ENCODE measurements around the gene ALK.

ALK gene

DNA sequence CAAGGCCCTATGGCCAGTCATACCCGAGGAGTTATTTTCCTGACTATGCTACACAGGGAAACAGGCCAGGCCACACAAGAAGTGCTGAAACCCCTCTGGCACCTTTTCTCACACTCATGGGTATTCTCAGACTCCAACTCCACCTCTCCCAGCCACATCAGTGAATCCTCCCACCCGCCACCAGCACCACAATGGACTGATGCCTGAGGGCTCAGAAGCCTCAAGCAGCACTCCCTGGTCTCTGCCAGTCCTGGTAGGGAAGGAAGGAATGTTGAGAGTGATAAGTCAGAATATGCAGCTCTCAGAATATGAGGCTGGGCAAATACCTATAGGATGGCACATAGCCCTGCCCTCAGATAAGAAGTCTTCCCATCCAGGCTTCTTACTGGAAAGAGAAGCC is 391.1 kb downstream of the ALK start:
- DNase-seq, result no peak
- intact Hi-C loops (cut with DNase I), result no loop called here

DNA sequence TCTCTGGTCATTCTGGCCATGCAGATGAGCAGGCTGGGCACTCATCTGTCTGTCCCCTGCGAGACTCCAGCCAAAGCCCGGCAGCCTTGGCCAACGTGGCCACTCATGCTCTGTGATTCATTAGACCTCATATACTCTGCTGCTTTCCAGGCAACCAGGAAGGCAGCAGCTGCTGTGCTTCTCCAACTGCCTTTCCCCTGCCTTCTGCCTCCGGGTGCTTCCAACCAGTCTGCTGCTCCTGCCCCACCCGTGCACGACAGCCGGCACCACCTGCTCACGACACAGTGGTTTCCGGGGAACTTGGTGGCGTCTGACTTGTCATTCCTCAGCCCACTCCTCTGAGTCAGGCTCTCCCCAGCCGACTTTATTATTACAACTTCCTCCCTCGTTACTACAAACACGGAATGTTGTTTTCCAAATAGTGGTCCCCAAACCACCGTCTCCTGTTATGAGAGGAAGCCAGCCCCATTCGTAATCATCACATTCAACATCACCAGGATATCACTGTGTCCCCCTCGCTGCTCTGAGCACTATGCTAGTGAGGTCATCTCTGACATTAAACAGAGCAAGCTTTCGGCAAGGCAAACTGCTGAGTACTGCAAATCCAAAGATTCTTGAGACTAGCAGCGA is 392.4 kb downstream of the ALK start:
- peak; percentile 19 to 91 (median 68) for DNase-seq
- intact Hi-C loops (cut with DNase I), result no loop called here

DNA sequence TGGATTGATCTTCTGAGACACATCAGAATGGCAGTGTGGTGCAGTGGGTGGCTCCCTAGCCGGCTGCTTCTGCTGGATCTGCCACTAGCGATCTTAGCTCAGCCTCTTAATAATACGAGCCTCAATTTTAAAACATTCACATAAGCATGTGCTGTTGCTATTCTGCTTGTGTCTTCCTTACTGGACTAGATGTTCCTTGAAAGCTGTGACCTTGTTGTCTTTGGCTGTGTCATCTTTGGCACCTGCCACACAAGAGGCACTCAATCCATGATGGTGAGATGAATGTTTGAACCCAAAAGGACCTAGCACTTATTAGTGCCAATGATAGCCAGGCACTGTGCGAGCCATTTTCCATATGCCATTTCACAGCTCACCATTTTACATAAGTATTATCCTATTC is 393.0 kb downstream of the ALK start:
- intact Hi-C loops (cut with DNase I), result no loop called here

GRCh38 chr2:29527947-29528346 is 393.4 kb downstream of the ALK start:
- no peak for DNase-seq
- intact Hi-C loops (cut with DNase I), result no loop called here

More for the DNA sequence above, 393.0 kb downstream of the ALK start:
- no peak for DNase-seq

DNA sequence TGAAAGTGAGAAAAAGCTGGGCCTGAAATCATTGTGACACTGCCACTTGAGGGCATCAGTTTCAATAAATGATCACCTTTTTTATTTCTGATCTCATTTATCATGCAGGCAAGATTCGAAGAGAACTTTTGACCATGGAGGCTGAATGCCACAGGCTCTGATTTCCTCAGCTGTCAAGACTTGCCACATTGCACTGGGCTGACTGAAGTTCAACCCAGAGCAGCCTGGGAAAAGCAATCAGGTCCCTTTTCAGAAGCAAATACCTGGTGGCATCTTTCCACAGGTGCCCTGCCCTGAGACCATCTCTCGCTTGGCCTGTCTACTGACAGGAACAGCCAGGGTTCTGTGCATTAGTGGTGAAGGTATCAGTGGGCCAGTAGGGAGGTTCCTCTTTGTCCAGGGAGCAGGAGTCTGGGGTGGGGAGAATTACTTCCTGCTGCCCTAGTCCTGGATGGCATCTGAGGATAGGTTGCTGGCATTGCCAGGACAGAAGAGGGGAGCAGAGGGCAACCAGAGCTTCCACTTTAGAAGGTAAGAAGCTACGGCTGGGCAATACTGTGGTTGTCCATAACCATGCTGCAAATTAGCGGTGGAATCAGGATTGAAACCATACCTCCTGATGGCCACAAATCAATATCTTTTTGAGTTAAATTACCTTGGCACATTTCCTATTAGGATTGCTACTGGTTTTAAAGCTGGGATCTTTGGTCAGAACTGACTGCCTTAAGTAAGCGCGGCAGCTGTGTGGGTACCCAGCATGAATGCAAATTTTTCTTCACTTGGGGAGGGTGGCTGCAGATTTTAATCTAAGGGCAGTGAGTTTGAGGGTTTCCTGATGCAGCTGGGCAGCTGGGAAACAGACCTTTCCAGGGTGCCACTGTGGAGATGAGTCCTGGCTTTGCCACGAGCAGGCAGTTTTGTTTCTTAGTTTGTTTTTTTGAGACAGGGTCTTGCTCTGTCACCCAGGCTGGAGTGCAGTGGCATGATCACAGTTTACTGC is 394.5 kb downstream of the ALK start:
- DNase-seq, result no peak
- intact Hi-C loops (cut with DNase I), result no loop called here

GRCh38 chr2:29525921-29526320 is 395.5 kb downstream of the ALK start:
- no peak for DNase-seq
- intact Hi-C loops (cut with DNase I), result no loop called here

DNA sequence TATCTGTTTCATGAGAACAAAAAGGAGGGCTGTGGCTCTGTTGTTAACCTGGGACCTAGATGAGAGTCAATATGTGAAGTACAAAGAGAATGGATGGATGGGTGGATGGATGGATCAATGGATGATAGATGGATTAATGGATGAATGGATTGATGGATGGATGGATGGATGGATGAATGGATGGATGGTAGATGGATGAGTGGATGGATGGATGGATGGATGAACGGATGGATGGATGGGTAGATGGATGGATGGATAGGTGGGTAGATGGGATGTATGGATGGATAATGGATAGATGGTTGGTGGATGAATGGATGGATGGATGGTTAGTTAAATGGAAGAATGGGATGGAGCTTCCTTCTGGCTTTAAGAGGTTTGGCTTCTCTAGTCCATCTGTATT is 396.7 kb downstream of the ALK start:
- intact Hi-C loops (cut with DNase I), result no loop called here
- DNase-seq, result no peak

- intact Hi-C loops (cut with DNase I), result no loop called here
- no peak for DNase-seq
These were observed 398.3 kb downstream of the ALK start for GRCh38 chr2:29522951-29523669.

- no peak for DNase-seq
- intact Hi-C loops (cut with DNase I), result no loop called here
These were observed 401.4 kb downstream of the ALK start for GRCh38 chr2:29520001-29520400.

DNA sequence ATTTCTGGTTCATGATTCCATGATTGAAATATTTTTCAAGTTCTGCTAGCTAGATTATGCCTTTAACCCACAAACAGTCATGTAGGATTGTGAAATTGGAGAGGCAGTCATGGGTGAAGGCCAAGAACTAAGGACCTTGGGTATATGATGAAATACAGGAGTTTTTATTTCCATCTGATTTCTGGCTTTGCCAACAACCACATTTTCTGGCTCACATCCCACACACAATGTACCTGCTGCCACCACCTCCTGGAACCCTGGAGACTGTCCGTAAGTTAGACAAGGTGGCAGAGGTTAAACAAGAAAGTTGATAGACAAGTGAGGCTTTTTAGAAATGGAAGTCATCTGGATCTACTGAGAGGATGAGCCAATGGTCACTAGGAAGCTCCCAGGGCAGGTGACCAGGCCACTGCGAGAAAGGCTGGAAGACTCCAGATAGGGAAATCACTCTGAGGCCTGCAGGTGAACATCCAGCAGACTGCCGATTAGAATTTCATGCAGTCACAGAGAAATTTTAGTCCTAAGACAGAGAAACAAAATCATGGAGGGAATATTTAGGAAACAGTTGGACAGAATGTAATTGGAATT is 402.0 kb downstream of the ALK start:
- DNase-seq, result no peak
- intact Hi-C loops (cut with DNase I), result no loop called here

DNA sequence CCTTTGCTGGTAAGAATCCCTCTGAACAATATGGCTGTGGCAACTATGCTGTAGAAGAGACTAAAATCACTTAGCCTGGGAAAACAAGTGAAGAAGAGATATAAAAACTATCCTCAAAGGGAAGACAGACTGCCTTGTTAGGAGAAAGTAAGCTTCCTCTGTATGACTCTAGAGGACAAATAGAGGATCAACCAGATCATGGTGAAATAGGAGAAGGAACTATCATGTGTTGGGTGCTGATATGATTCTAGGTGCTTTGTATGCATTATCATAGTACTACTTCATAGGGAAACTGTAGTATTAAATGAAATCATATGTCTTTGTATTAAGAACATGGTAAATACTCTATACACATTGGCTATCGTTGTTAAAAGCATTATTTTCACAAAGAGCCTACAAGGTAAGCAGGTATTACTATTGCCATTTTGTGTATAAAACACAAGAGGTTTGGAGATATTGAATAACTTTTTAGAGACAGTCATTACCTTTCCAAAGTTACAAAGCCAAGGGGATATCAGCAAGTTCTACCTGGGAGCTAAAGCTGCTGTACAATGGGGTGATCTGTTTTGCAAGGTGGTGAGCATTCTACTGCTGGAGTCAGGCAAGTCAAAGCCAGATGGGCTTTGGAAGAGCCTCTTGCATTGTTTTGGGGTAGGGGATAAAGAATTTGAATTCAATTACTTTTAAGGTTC is 402.6 kb downstream of the ALK start:
- intact Hi-C loops (cut with DNase I), result no loop called here
- DNase-seq, result no peak

- peak in 1 of 42 donors; percentile 38 for DNase-seq
- intact Hi-C loops (cut with DNase I), result no loop called here
These were observed 403.4 kb downstream of the ALK start for GRCh38 chr2:29518010-29518409.

DNA sequence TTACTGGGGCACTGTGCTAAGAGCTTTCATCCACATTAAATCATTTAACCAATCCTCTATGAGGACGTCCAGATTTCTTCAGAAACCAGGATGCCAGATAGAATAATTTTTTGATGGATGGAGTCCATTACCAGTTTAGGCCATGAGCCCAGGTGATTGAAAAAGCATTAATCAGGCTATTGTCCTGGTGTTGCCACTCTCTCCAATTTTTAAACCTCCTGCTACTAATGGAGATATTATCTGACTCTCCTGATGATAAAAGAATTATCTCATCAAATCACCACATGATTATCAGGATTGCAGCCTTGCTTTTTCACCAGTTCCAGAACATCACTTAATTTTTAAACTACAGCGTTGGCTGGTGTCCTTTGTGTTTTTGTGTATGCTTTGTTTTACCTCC is 404.0 kb downstream of the ALK start:
- no peak for DNase-seq
- intact Hi-C loops (cut with DNase I), result no loop called here

DNA sequence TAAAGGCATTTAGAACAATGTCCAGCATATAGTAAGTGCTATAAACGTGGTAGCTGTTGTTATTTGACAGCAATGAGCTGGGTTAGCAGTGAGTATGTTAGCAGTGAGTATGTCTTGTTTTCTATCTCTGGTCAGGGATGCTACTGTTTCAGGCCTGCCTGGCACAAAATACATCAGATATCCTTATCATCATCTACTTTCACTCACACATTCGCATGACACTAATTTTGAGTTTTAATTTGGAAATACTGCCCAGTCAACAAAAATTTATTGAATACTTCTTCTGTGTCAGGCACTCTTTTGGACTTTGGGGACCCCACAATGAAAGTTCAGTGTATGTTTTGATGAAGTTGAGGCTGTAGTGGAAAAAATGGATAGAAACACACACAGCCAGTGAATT is 404.6 kb downstream of the ALK start:
- DNase-seq, result no peak
- intact Hi-C loops (cut with DNase I), result no loop called here

- DNase-seq, result no peak
These were observed 411.5 kb downstream of the ALK start for GRCh38 chr2:29509878-29510277.

GRCh38 chr2:29509397-29509796 is 412.0 kb downstream of the ALK start:
- intact Hi-C loops (cut with DNase I), result no loop called here
- no peak for DNase-seq

More at GRCh38 chr2:29509878-29510277, 411.5 kb downstream of the ALK start:
- intact Hi-C loops (cut with DNase I), result no loop called here

DNA sequence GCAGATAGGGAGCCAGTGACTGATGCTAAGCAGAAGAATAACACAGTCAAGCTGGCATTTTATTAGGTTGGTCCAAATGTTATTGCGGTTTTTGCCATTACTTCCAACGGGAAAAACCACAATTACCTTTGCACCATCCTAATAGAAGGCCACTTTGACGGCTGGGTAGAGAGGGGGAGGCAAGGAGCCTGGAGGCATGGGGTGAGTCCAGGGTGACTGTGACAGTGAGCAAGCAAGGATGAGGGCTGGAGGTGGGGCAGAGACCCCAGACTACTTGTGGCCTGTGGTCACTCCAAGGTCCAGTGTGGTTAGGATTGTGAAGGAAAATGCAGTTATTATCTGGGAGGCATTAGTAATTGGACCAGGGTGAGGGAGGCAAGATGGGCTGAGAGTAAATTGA is 416.6 kb downstream of the ALK start:
- DNase-seq, result no peak
- intact Hi-C loops (cut with DNase I), result no loop called here

GRCh38 chr2:29502460-29502911 is 418.9 kb downstream of the ALK start:
- intact Hi-C loops (cut with DNase I), result no loop called here
- no peak for DNase-seq

DNA sequence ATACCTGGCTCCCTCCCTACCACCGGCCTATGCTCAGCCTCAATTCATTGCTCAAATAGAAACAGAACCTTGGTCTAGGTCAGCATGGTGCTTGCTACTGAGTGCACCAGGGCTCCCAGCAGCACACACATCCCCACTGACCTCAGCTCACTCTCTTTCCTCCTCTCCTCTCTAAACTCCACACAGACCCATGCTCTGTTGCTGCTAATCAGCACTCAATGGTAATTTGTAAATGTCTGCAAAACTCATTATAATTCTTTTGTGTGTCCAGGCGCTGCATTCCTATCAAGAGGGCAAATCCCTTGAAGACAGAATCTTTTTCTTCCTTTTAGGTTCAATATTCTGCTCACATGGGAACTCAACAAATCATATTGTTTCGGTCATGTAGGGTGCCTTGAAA is 424.0 kb downstream of the ALK start:
- no peak for DNase-seq
- intact Hi-C loops (cut with DNase I), result no loop called here
